Bronchial epithelial cell (primary cell): ENCODE data around the gene KIF4B. TPM values are rescaled to one million over a fixed set of nuclear protein-coding genes. Genes with fewer than 3 reads are reported as not detected.
A peak's percentile ranks its signal among the peaks of the same experiment; 100 is the strongest.

Source experiments
- DNase-seq: peaks from one replicate; pipeline ENCODE4 v3.0.0-alpha.2; 2010; ENCODE audit warnings: low read depth
- FAIRE-seq: peaks from 2 replicates; lab custom pipeline; 2011; peaks lifted over from hg19 to GRCh38; lab: Jason Lieb, UNC
- H3K27me3 ChIP-seq: 2 replicates; pipeline ENCODE4 v1.5.1; 2011; ENCODE audit warnings: low read length; ENCODE audit not compliant: control insufficient read depth, insufficient read depth
- H3K36me3 ChIP-seq: 2 replicates; pipeline ENCODE4 v1.5.1; 2011; ENCODE audit warnings: low read length; ENCODE audit not compliant: control insufficient read depth, insufficient read depth
- H3K4me3 ChIP-seq: 2 replicates; pipeline ENCODE4 v1.5.1; 2011; ENCODE audit warnings: mild to moderate bottlenecking, low read depth, low read length, control low read depth
- total RNA-seq: library from RNA; depleted of rRNA; stranded (reverse); fragments of >200 nt; gene quantifications from 2 replicates; pipeline ENCODE4 v1.2.1, GENCODE V29; 2014
- TF ChIP-seq, protein P1 (sequence below): IDR thresholded peaks from 2 replicates; pipeline ENCODE4 v1.5.1; 2011; ENCODE audit warnings: mild to moderate bottlenecking, moderate library complexity, low read length, control low read depth, inconsistent platforms; ENCODE audit not compliant: insufficient read depth, severe bottlenecking

Gene KIF4B
- total RNA-seq, 1 donor from 2014 or later: under 0.01 TPM

DNA sequence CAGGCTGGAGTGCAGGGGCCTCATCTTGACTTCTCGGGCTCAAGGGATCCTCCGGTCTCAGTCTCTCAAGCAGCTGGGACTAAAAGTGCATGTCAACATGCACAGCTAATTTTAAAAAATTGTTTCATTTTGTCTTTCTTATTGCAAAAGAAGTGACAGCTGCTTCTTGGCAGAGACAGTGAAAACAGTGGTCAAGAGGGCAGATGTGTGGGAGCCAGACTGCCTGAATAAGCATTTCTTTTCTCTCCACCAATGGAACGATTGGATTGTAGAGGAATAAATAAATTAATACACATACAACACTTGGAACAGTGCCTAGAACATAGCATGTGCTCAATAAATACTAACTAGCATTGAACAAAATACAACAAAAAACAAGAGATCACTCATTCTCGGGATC, 27.4 kb upstream of the KIF4B start:
- no peaks in the 10 kb centered on the region for H3K27me3 ChIP-seq
- H3K4me3 ChIP-seq: no peak overlapping the region
- FAIRE-seq (no peak), DNase-seq (no peak)
- TF ChIP-seq, protein P1, sequence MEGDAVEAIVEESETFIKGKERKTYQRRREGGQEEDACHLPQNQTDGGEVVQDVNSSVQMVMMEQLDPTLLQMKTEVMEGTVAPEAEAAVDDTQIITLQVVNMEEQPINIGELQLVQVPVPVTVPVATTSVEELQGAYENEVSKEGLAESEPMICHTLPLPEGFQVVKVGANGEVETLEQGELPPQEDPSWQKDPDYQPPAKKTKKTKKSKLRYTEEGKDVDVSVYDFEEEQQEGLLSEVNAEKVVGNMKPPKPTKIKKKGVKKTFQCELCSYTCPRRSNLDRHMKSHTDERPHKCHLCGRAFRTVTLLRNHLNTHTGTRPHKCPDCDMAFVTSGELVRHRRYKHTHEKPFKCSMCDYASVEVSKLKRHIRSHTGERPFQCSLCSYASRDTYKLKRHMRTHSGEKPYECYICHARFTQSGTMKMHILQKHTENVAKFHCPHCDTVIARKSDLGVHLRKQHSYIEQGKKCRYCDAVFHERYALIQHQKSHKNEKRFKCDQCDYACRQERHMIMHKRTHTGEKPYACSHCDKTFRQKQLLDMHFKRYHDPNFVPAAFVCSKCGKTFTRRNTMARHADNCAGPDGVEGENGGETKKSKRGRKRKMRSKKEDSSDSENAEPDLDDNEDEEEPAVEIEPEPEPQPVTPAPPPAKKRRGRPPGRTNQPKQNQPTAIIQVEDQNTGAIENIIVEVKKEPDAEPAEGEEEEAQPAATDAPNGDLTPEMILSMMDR: no peak
- no peaks in the 10 kb centered on the region for H3K36me3 ChIP-seq

DNA sequence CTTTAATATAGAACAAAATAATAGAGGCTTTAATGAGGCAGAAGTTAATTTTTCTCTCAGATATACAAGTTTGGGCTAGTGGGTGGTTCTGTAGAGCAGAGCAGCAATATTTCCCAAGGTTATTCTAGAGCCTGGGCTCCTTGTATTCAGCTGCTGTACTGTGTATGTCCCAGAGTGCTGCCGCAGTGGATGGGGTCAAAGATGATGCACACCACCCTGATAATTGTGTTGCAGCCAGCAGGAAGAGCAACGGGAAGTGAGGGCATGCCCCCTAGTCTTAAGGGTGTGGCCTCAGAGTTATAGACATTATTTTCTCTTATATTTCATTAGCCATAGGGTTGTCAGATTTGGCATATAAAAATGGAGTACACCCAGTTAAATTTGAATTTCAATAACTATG, 23.9 kb upstream of the KIF4B start:
- FAIRE-seq: no peak

DNA sequence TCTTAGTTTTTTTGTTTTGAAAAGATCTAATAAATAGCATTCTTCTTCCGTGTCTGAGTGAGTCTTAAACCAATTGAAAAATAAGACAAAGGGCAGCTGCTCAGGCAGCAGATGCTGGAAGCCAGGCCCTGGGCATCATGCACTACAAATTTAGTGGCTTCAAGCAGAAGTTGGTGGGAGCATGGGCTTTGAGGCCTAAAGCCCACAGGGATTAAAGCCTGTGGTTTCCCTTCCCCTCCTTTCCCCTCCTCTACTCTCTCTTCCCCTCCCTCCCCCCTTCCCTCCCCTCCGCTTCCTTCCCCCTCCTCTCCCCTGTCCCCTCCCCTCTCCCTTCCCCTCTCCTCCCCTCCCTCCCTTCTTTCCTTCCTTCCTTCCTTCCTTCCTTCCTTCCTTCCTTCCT, 20.1 kb upstream of the KIF4B start:
- Histone ChIP-seq H3K36me3 (no peaks in the 10 kb centered on the region), H3K4me3 (no peak overlapping the region), H3K27me3 (no peaks in the 10 kb centered on the region)
- TF ChIP-seq, protein P1: no peak
- no peak for DNase-seq
- no peak for FAIRE-seq

More for the DNA sequence above, 23.9 kb upstream of the KIF4B start:
- TF ChIP-seq, protein P1: no peak
- H3K27me3 ChIP-seq: no peaks in the 10 kb centered on the region
- H3K4me3 ChIP-seq: no peak overlapping the region
- H3K36me3 ChIP-seq: no peaks in the 10 kb centered on the region
- DNase-seq: no peak

DNA sequence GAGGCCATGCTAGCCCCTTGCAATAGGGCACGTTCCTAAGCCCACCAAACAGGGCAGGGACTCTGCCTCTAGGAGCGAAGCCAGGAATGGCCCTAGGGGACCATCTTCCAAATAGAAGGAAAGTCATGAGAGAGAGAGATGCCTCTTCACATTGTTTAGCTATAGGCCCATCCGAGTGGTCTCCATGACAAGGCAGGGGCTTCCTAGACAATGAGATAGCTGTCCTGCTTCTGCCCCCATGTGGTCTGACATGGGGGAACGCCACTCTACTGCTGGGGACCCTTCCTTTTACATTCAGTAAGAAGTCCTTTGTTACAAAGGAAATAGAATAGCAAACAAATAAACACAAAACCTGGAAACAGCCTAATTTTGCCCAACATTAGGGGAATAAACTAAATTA, 17.9 kb upstream of the KIF4B start:
- FAIRE-seq (no peak), DNase-seq (no peak)
- TF ChIP-seq, protein P1: no peak

DNA sequence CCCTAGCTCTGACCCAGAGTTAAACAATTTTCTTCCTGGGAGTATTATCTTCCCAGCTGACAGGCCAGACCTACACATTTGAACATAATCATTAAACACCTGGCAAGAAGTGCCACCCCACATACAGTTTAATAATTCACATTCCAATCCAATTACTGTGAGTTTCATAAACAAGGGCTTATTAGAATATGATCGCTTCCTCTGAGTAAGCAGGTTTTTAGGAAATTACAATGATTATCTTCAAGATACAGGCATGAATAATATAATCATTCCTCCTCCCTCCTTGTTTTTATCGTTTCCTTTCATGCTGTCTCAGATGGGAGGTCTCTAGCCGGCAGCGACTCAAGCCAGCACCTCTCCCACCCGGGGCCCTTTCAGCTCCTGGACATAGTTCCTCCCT, 15.8 kb upstream of the KIF4B start:
- DNase-seq (peak; percentile 88), FAIRE-seq (no peak)
- H3K36me3 ChIP-seq: no peaks in the 10 kb centered on the region
- H3K4me3 ChIP-seq: no peak overlapping the region
- TF ChIP-seq, protein P1: no peak
- no peaks in the 10 kb centered on the region for H3K27me3 ChIP-seq

More for the DNA sequence above, 17.9 kb upstream of the KIF4B start:
- H3K36me3 ChIP-seq: no peaks in the 10 kb centered on the region
- no peak overlapping the region for H3K4me3 ChIP-seq
- H3K27me3 ChIP-seq: no peaks in the 10 kb centered on the region

DNA sequence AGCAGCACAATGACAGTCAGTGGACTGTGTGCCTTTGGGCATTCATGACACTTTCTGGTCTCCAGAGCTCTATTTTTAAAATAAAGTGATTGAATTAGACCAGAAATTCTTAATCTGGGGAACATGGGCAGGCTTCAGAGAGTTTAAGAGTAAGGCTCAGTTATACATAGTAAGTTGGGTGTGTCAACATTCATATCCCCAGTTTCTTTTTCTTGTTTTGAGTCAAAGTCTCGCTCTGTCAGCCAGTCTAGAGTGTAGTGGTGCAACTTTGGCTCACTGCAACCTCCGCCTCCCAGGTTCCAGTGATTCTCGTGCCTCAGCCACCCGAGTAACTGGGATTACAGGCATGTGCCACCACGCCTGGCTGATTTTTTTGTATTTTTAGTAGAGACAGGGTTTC, 13.7 kb upstream of the KIF4B start:
- TF ChIP-seq, protein P1: no peak
- DNase-seq: no peak
- FAIRE-seq: no peak
- no peaks in the 10 kb centered on the region for H3K27me3 ChIP-seq
- no peaks in the 10 kb centered on the region for H3K36me3 ChIP-seq
- no peak overlapping the region for H3K4me3 ChIP-seq
